LoVo (cell line): ENCODE measurements around the gene ELAVL1.

Source experiments
- DNase-seq: peaks from one replicate; pipeline ENCODE4 v3.0.0-alpha.2; 2016; ENCODE audit warnings: low spot score

The ELAVL1 gene

GRCh38 chr19:7910321-7911161 is 94.9 kb downstream of the ELAVL1 start:
- no peak for DNase-seq

- no peak for DNase-seq
Observed at GRCh38 chr19:7909471-7910067, 95.9 kb downstream of the ELAVL1 start.

GRCh38 chr19:7908742-7909461 is 96.5 kb downstream of the ELAVL1 start:
- DNase-seq: no peak
